ENCODE results near the gene CLRN2.
"Not testable (repeated sequence)": the region's sequence is repeated elsewhere in the genome, so short reads cannot be mapped to it uniquely, and the experiment has no call there.

The CLRN2 gene

DNA sequence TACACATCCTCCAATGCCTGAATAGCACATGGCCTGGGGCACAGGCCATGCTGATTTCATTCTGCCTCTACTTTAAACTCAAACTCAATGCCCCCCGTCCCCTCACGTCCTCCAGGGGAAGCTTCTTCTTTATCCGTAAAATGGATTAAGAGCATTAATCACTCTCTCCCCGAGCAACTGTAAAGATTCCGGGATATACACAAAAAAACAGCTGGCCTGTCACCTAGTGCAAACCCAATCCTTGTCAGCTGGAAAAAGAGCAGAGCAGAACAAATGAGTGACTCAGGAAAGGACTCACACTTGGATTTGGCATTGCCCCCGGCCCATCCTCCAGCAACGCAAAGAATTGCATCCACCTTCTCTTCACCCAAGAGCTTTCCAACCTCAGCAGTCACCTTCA is 10.9 kb upstream of the CLRN2 start:
- DNase-seq (ENCODE audit: low spot score), result no peak

DNA sequence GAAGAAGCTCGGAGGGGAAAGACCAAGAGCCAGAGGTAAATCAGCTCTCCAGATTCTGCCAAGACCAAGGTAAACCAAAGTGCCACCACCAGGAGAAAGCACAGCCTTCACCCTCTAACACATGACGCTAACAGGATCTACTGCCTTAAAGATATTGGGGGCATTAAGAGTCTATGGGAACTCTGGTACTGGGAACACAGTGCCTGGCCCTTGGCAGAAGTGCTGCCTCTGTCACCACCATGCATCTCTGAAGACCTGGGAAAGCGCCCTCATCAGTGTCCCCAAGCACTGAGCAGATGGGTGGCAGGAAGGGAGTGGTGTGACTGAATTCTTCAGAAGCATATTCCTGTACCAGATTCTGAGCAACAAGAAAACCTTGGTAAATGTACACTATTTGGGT is 4.4 kb upstream of the CLRN2 start:
- DNase-seq (ENCODE audit: low spot score), result no peak

DNA sequence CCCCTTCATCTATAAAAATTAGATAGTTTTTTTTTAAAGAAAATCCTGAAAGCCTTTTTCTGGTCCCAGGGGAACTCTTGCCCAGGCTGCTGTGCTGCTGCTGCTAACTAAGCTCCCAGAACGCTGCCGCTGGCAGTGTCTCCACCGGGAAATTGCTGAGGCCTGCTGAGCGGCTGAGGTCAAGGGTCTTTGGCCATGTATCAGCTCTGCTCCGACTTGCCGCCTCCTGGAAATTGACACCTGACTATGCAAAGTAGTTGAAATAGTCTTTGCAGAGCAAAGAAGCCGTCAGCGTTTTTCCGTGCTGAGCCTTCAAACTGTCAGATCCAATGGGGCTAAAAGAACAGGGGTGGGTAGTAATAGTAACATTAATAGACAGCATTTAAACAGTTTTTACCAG is 3.9 kb upstream of the CLRN2 start:
- DNase-seq (ENCODE audit: low spot score), result peak; percentile 34

DNA sequence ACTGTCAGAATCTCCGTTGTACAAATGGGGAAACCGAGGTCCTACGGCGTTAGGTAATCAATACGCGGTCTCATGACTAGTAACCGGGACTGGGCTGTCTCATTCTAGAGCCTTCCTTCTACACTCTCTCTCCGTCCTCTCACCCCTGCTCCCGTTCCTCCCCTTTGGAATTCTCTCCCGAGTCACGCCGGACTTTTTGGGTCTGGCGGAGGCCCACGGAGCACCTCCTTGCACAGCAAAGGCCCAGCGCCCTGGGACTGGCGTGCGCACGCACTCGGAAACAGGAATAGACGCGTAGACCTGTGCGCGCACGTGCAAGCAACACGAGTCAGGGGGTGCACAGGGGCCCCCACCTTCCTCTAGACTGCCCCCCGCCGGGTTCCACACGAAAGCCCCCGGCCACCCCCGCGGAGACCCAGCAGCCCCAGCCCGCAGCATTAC is 3.4 kb upstream of the CLRN2 start:
- DNase-seq (ENCODE audit: low spot score), result peak; percentile 50

DNA sequence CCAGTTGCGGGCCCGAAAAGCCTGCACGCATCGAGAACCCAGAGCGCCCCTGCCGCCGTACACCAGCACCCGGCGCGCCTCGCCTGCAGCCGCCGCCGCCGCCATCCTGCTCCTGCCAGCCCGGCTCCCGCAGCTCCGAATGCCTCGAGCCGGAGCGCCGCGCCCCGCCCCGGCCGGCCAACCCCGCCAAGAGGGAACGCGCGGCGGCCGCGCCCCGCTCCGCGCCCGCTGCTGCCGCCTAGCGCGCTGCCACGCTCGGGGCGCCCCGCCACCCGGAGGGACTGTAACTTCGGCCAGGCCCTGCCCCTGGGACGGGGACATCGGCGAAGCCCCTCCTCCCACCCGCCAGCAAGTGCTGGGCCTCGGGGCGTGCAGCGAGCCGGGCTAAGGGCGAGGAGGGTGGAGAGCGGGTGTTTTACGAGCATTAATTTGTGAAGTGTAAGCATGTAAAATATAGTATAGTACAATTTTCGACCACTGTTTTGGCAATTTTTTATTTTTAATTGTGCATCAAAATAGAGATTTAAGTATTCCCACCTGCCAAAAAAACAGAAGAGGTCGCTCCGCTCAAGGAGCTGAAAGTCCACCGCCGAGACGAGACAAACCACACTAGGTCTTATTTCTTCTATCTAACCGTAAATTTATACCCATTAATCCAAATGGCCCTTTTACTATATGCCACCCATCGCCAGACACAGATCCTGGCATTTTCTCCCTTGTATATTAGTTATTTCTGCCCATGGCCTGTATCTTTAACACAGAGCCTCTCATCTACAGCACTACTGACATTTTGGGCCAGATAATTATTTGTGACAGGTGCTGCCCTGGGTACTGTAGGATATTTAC is 2.8 kb upstream of the CLRN2 start, which contains the start of gene QDPR:
Gene QDPR, minus strand, starts transcription at position 141 of the 846 bp plus-strand sequence. Its CDS starts 36 bp downstream, at position 105.
- DNase-seq (ENCODE audit: low spot score), result peak; percentile 83

DNA sequence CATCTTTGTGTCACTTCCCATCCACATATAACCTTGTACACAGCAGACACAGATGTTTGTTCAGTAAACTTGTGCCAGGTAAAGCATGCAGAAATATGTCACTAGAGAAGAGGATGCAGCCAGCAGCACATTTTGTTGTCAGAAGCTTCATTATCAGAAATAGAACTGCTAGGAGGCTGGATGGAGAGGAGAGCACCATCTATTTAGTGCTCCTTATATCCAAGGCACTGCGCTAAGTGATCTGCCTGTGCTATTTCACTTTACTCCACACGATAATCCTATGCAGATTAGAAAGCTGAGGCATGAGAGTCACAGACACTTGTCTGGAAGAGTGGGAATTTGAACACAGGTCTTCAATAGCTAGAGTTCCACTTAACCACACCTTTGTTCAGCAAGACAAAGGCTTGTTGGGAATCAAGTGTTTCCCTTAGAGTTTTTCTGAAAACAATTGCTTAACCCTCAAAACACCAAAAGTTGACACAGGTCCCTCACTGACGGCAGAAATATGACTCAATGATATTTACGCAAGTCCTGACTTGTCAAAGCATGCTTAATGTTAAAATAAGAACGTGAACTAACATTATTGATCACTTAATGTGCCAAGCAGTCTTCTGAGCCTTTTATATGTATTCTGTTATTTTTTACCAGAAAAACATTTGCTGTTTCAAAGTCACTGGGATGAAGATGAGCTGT is 1.8 kb upstream of the CLRN2 start:
- DNase-seq (ENCODE audit: low spot score), result no peak

DNA sequence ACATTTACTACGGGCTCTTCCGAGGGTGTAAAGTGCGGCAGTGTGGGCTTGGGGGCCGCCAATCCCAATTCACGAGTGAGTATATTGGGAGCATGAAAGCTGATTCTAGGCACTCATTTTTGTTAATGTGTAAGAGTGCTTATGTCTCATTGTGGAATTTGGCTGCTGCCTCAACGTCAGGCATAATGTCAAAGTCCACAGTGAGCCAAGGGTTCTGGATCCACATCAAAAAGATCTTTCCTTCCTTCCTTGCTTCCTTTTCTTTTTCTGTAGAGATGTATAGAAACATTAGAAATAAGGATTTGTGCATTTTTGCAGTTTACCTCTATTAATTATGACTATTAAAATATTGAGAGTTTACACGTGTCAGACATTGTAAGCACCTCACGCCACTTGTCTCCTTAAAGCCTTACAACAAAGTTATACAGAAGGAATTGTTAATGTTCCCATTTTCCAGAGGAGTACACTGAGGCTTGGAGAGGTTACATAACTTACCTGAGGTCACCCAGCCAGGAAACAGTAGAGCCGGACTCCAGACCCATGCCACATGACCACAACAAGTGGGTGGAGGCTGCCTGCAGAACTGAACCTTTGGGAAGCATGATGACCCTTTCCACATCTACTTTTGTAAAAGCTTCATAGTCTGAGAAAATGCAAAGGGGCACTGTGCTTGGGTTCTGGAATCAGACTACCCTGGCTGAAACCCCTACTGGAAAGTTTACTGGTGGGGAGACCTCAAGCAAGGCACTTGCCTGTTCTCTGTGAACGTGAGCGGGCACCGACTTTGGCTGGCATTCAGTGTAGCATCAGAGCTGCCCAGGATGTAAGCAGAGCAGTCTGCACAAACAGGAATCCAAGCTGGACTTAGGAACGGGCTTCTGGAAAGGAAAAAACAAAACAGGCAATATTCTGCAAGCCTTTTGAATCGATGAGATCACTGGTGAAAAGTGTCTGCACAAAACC is 761 bp downstream of the CLRN2 start:
- DNase-seq (ENCODE audit: low spot score), result no peak

DNA sequence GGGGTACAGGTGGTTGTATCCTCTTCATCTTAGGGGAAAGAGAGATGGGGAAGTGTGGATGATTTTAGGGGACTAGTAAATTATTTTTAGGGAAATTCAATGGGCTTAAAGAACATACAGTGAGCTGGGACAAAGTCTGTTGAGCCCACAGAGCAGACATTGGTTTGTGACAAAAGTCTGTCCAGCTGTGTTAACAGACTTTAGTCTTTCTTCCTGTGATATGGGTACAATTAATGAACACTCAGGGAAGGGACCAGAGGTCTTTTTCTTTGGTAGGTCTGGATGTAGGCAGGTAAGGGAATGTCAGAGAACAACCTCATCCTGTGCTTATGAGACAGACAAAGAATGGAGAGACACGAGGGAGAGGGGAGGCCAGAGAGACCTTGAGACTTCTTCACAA is 2.0 kb downstream of the CLRN2 start:
- DNase-seq (ENCODE audit: low spot score), result no peak

DNA sequence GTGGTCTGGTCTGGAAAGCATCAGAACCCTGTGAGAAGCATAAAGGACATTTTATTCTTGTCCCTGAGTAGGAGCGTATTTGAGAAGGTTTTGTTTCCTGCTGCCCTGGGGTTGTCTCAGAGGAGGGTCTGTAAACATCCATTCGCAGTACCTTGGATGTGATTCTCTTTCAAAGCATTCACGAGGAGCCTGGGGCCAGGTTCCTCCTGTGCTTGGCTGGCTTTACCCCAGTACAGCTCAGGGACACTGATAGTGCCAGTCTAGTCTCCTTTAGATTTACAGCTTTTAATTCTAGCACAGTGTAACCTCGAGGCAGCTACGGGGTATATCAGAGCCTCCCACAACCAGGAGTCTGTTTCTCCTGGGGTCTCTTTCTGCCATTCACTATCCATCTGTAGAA is 2.7 kb downstream of the CLRN2 start:
- no peak for DNase-seq (ENCODE audit: low spot score)

DNA sequence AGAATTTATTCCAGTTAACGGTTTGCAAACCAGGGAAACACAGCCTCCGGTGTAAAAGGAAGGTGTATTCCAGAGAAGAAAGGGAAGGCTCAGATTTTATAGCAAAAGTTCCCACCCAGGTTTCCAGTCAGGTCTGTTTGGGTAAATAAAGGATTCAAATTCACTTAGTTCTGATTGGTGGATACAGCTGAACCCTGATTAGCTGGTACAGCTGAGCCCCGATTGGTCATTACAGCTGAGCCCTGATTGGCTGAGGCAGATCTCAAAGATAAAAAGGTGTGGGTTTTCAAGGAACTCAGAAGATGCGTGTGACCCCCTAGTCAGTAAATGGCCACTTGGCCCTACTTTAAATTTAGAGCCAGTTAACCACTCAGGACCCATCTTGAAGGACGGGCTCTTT is 6.6 kb downstream of the CLRN2 start:
- no peak for DNase-seq (ENCODE audit: low spot score)

DNA sequence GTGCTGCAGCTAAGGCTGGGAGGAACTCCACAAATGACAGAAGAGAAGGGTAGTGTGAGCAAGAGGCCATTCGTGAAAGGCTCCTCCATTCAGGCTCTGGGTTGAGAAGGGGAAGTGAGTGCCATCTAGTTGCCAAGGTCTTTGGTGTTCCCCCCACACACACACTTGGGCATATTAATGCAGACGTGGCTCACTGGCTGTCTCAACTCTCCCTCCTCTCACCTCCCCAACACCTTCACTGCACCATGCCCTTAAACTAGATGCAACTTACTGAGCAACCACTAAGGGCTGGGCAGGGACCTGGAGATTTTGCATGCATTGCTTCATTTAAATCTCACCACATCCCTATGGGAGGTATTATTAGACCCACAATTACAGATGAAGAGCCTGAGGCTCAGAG is 8.7 kb downstream of the CLRN2 start:
- no peak for DNase-seq (ENCODE audit: low spot score)

DNA sequence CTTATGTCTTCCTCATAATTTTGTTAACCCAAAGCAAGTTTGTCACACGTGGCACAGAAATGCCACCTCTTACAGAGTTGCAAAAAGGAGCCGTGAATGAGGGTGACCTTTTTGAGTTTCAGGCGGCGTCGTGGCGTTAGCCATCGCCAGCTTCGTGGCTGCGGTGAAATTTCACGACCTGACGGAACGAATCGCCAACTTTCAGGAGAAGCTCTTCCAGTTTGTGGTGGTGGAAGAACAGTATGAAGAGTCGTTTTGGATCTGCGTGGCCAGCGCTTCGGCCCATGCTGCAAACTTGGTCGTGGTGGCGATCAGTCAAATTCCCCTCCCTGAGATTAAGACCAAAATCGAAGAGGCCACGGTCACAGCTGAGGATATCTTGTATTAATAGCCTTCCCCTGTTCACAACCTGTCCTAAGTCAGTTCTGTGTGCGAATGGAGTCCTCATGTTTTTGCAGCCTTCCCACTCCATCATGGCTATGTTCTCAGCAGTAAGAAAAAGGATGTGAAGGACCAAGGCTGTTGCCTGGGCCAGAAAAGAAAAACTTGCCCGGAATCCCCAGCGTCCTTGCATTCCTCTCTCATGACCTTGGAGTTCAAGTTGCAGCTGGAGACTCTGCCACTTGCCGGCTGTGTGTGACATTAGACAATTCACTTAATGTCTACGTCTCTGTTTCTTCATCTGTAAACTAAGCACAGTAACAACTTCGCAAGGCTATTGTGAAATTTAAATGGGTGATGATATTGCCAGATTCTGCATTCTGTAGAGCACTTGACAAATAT is 11.9 kb downstream of the CLRN2 start:
- DNase-seq (ENCODE audit: low spot score), result no peak

DNA sequence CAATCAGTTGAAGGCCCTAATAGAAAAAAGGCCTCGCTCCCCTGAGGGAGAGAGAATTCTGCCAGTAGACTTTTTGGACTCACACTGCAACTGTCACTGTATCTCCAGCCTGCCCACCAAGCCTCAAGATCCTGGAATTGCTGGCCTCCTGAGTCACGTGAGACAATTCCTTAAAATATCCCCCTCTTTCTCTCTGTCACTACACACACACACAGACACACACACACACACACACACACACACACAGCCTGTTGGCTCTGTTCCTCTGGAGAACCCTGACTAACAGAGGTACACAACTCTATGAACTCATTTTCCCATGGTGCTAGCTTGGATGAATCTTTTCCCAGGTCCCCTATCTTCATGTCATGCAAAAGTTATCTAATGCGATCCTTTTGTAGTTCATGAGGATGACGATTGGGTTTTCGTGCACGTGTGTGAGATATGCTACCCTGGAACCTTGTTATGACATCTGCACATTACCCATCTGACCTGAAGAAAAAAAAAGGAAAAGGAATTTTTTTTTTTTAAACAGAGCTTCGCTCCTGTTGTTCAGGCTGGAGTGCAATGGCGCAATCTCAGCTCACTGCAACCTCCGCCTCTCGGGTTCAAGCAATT is 13.7 kb downstream of the CLRN2 start:
- DNase-seq (ENCODE audit: low spot score), result no peak

DNA sequence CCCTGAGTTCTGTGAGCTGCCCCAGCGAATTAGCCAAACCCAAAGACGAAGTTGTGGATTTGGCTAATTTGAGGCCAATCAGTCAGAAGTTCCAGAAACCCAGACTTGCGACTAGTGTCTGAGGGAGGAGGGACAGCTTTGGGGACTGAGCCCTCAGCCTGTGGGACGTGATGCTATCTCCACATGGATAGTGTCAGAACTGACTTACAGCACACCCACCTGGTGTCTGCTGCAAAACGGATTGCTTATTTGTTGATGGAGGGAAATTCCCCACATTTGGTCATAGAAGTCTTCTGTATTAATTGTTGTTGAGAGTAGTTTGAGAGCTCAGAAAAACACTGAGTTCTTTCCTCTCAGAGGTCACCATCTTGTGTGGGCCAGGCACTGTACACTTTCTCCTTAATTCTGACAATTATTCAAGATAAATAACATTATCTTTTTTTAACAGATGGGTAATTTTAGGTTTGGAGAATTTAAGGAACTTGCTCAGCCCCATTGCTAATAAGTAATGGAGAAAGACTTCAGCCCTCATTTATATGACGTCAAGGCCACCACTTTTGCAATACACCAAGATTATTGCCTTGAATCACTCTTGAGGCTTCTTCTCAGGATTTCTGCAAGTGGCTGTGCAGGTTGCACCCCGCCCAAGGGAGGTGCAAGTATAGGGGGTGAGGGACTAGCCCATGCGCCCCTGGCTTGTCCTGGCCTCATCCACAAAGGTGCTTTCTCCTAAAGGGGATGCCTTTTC is 16.7 kb downstream of the CLRN2 start:
- DNase-seq (ENCODE audit: low spot score), result no peak

DNA sequence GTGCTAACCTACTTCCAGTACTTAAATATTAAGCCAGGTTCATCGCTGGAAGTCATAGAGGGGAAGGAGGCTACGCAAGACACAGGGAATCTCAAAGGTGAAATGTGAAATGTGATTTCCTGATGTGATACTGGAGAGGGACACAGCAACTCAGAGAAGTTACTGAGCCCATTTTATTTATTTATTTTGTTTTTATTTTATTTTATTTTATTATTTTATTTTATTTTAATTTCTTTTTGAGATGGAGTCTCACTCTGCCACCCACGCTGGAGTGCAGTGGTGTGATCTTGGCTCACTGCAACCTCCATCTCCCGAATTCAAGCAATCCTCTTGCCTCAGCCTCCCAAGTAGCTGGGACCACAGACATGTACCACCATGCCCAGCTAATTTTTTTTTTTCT is 19.7 kb downstream of the CLRN2 start:
- DNase-seq (ENCODE audit: low spot score), result no peak

DNA sequence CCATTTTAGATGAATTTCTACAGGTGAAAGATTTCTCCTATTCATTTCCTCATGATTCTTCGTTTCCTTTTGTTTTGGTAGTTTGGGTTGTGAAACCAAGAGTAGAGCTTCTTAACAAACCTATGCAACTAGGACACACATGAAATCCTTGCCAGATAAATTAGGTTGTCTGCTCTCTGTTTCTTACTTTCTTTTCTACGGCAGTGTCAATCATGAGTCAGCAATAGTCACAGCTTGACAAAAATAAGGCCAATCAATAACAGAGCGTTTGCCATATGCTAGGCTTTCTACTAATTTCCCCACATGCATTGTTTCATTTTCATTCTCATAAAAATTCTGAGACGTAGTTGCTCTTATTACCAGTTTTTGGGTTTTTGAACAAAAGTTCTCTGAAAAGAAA is 20.3 kb downstream of the CLRN2 start:
- no peak for DNase-seq (ENCODE audit: low spot score)

DNA sequence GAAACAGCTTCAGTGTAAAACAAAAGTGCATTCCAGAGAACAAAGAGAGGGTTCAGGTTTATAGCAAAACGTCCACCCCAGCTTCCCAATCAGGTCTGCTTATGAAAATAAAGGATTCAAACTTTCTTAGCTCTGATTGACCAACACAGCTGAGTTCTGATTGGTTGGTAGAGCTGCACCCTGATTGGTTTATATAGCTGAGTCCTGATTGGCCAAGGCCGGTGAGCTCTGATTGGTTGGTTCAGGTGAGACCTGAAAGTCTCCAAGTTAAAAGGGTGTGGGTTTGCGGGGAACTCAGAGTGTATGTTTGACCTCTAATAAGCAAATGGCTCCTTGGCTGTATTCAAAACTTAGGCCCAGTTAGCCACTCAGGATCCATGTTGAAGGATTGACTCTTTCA is 20.9 kb downstream of the CLRN2 start:
- no peak for DNase-seq (ENCODE audit: low spot score)

DNA sequence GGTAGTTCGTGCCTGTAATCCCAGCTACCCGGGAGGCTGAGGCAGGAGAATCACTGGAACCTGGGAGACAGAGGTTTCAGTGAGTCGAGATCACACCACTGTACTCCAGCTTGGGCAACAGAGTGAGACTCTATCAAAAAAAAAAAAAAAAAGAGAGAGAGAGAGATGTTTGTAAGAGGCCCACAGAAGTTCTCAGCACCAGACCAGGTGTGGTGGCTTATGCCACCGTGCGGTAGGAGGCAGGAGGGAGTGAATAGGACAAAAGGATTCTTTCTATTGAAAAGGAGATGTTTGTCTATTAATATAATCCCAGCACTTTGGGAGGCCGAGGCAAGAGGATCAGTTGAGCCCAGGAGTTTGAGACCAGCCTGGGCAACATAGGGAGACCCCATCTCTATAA is 22.1 kb downstream of the CLRN2 start:
- DNase-seq (ENCODE audit: low spot score), result not testable (repeated sequence)

DNA sequence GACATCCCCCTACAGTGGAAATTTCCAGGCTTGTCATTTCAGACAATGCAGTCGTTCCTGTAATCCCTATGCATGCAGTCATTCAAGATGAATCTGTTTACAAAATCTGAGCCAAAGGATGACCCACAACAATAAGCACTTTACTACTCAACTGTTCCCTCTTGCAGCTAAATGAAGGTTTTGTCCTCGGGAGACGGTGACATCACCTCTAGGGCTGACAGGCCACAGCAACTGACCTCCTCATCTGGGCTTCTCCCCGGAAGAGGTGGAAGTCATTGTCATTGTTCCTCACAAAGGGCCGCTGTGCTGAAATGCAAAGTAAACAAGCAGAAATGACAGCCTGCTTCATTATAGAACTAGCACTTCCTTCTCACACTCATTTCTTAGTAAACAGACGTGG is 29.2 kb downstream of the CLRN2 start:
- DNase-seq (ENCODE audit: low spot score), result peak; percentile 53

DNA sequence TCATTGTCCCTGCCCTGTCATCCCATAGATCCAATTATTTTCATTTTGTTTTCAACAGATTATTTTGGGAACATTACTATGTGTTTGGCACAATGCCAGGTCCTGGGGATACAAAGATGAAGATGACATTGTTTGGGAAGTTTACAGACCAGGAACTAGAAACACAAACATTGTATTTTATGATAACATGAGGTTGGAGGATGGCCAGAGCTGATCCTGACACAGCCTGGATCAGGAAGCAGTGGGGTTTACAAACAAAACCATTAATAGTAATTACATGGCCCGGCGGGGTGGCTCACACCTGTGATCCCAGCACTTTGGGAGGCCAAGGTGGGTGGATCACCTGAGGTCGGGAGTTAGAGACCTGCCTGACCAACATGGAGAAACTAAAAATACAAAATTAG is 29.9 kb downstream of the CLRN2 start:
- no peak for DNase-seq (ENCODE audit: low spot score)
